Measurements from ENCODE around the gene SEMA4D.

- TF ChIP-seq, protein P1, sequence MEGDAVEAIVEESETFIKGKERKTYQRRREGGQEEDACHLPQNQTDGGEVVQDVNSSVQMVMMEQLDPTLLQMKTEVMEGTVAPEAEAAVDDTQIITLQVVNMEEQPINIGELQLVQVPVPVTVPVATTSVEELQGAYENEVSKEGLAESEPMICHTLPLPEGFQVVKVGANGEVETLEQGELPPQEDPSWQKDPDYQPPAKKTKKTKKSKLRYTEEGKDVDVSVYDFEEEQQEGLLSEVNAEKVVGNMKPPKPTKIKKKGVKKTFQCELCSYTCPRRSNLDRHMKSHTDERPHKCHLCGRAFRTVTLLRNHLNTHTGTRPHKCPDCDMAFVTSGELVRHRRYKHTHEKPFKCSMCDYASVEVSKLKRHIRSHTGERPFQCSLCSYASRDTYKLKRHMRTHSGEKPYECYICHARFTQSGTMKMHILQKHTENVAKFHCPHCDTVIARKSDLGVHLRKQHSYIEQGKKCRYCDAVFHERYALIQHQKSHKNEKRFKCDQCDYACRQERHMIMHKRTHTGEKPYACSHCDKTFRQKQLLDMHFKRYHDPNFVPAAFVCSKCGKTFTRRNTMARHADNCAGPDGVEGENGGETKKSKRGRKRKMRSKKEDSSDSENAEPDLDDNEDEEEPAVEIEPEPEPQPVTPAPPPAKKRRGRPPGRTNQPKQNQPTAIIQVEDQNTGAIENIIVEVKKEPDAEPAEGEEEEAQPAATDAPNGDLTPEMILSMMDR (IDR thresholded peaks at IDR 0.05 in 4 of 5, conservative IDR thresholded peaks at IDR 0.05 in 1 of 5): no peak
- no peak for TF ChIP-seq POLR2A (IDR thresholded peaks at IDR 0.05)
These were observed 2.1 kb upstream of the SEMA4D start for GRCh38 chr9:89500008-89500407.

All from gastrocnemius medialis (tissue), 4 donors.